Ishikawa (cell line): ENCODE data around the gene RASAL2.

ENCODE experiments used
- EGR1 ChIP-seq: IDR thresholded peaks from 2 replicates; pipeline ENCODE4 v1.6.1; 2012
- EP300 ChIP-seq: IDR thresholded peaks from 2 replicates; pipeline ENCODE4 v1.6.1; 2012; ENCODE audit warnings: borderline replicate concordance
- NFIC ChIP-seq: IDR thresholded peaks from 2 replicates; pipeline ENCODE4 v1.6.1; 2012
- RAD21 ChIP-seq: IDR thresholded peaks from 2 replicates; pipeline ENCODE4 v1.6.1; 2012; ENCODE audit warnings: low read depth
- TAF1 ChIP-seq: IDR thresholded peaks from 2 replicates; pipeline ENCODE4 v1.6.1; 2012; ENCODE audit warnings: low read depth, mild to moderate bottlenecking
- TCF12 ChIP-seq: IDR thresholded peaks from 2 replicates; pipeline ENCODE4 v1.6.1; 2012; ENCODE audit warnings: low read depth
- YY1 ChIP-seq: IDR thresholded peaks from 2 replicates; pipeline ENCODE4 v1.6.1; 2012; ENCODE audit warnings: low read depth
- ZBTB7A ChIP-seq: IDR thresholded peaks from 2 replicates; pipeline ENCODE4 v1.6.1; 2012; ENCODE audit warnings: low read depth
- TF ChIP-seq, protein P1 (sequence below): IDR thresholded peaks from 2 replicates; pipeline ENCODE4 v1.6.1; 2012
- TF ChIP-seq, protein P2 (sequence below): IDR thresholded peaks from 2 replicates; pipeline ENCODE4 v1.6.1; 2012

Gene RASAL2

DNA sequence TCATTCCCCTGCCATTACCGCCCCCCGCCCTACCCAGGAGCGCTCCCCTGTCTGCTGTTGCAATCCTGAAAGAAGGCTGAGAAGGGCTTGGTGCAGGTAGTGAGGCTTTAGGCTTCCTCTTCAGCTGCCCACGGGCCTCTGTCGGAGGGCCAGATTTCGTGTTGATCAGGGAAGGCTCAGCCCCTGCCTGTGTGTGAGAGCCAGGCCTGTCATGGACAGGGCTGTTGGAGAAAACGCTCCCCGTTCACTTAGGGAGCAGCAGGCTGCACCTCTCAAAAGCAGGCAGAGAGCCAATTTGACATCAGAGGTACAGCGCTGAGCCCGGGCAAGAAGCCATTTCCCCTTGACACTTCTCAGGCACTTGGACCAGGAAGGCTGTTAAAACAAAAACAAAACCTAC, 438.0 kb downstream of the RASAL2 start:
- TF ChIP-seq NFIC (0 out of 2 replicates have a peak, but pooled peaks have one; percentile 15), ZBTB7A (no peak), YY1 (no peak)
- TF ChIP-seq, protein P1, sequence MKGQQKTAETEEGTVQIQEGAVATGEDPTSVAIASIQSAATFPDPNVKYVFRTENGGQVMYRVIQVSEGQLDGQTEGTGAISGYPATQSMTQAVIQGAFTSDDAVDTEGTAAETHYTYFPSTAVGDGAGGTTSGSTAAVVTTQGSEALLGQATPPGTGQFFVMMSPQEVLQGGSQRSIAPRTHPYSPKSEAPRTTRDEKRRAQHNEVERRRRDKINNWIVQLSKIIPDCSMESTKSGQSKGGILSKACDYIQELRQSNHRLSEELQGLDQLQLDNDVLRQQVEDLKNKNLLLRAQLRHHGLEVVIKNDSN, result no peak
- TF ChIP-seq, protein P2, sequence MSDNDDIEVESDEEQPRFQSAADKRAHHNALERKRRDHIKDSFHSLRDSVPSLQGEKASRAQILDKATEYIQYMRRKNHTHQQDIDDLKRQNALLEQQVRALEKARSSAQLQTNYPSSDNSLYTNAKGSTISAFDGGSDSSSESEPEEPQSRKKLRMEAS, result 0 out of 2 replicates have a peak, but pooled peaks have one; percentile 2

DNA sequence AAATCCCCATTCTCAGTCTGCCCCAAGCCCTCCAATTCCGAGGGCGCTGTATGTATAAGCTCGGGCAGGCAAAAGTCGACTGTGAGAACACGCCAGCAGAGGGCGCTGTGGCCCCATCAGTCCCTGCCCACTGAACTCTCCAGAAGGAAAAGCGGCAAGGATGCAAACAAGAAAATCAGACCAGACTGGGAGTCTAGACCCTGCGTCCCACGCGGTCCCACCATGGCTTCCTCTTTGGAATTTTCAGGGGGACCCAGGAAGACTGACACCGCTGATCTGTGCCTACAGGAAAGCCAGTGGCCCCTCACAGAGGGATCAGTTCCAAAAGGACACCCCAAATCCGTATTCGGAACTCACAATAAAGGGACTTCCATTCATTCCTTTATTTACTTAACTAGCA, 438.5 kb downstream of the RASAL2 start:
- TF ChIP-seq EP300 (no peak), RAD21 (peak; percentile 95)
- TF ChIP-seq, protein P2, result 0 out of 2 replicates have a peak, but pooled peaks have one; percentile 13

DNA sequence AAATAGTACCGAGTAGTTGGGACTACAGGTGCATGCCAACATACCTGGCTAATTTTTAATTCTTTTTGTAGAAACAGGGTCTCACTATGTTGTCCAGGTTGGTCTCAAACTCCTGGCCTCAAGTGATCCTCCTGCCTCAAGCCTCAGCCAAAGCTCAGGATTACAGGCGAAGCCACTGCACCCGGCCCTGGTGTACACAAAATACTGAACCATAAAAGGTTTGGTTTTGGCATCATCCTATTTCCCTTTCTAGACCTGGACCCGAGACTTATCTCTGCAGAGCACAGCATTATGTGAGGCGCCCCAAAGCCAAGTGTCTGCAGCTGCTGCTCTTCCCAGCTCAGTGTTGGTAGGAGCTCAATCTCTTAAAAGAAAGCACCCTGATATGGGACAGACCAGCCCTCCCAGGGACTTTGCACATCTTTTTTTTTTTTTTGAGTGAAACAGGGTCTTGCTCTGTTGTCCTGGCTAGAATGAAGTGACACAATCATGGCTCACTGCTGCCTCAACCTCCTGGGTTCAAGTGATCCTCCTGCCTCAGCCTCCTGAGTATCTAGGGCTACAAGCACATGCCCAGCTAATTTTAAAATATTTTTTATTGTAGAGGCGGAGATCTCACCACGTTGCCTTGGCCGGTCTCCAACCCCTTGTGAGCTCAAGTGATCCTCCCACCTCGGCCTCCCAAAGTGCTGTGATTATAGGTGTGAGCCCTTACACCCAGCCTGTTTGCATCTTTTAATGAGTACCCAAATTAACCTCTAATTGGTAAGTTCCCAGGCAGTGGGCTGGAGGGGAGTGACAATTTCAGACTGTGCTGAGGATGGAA, 439.4 kb downstream of the RASAL2 start:
- TF ChIP-seq, protein P2, result no peak
- TF ChIP-seq RAD21 (no peak), EGR1 (no peak), ZBTB7A (no peak), TCF12 (no peak), YY1 (no peak), TAF1 (no peak)
